SHP77 treated with DMSO at 0.1 percent for 48 hours (cell line): ENCODE data around the gene CHAC1.
"Not testable (repeated sequence)": the region's sequence is repeated elsewhere in the genome, so short reads cannot be mapped to it uniquely, and the experiment has no call there.

ENCODE experiments used
- DNase-seq: peaks from one replicate; lab custom pipeline; 2025; lab: John Stamatoyannopoulos, UW

The CHAC1 gene

DNA sequence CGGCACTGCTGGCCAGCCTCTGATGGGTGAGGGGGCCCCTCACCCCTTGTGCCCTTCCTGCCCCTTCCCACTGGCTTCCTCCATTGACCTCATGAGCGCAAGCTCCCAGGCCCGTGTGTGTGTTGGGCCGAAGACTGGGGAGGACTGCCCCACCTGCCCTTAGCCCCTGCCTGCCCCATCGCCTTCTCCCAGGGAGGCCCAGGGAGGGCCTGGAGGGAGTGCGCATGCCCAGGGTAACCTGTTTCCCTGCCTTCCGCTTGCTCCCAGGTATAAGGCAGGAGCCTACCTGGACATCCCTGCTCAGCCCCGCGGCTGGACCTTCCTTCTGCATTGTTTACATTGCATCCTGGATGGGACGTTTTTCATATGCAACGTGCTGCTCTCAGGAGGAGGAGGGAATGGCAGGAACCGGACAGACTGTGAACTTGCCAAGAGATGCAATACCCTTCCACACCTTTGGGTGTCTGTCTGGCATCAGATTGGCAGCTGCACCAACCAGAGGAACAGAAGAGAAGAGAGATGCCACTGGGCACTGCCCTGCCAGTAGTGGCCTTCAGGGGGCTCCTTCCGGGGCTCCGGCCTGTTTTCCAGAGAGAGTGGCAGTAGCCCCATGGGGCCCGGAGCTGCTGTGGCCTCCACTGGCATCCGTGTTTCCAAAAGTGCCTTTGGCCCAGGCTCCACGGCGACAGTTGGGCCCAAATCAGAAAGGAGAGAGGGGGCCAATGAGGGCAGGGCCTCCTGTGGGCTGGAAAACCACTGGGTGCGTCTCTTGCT is 15.3 kb upstream of the CHAC1 start:
- DNase-seq = no peak

DNA sequence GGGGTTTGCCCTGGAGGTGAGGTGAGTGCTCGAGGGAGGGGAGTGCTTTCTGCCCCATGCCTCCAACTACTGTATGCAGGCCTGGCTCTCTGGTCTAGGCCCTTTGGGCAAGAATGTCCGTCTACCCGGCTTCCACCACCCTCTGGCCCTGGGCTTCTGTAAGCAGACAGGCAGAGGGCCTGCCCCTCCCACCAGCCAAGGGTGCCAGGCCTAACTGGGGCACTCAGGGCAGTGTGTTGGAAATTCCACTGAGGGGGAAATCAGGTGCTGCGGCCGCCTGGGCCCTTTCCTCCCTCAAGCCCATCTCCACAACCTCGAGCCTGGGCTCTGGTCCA is 14.8 kb upstream of the CHAC1 start:
- no peak for DNase-seq

DNA sequence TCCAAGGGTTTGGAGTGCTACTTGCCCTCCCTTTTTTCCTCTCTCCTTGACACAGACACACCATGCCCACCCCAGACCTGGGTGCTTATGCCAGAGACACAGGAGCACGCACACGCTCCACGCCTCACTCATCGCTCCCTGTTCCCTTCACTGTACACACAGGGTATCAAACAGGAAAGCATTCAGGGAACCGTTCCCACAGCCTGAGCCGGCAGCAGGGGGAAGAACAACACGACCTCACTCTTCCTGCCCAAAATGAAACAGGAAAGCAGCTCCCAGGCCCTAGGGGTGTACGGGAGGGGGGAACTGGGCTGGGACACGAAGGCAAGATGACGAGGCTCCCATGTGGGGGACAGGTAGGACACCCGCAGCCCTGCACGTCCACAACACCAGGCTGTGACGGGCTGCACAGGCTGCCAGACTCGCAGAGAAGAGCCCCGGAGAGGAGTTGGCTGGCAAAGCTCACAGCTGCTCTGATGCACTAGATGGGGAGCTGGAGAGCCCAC is 12.9 kb upstream of the CHAC1 start:
- DNase-seq = no peak

DNA sequence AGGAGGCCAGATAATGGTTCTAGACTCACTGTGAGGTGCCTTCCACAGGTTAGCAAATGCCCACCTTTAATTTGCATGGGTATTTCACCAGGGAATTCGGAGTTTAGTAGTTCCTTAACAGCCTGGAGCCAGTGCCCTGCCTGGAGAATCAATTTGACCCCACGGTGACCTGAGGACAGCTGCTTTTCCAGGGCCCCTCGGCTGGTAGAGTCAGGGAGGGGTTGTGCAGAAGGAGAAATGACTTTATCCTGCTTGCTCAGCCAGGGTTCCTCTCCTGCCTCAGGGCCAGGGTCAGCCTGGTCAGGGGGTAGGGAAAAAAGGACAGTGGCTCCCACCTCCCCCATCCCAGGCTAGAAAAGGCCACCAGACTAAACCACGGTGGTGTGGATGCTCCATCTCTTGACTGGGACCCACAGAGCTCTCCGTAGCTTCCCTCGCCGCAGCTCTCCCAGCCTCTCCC is 12.2 kb upstream of the CHAC1 start:
- DNase-seq = no peak

DNA sequence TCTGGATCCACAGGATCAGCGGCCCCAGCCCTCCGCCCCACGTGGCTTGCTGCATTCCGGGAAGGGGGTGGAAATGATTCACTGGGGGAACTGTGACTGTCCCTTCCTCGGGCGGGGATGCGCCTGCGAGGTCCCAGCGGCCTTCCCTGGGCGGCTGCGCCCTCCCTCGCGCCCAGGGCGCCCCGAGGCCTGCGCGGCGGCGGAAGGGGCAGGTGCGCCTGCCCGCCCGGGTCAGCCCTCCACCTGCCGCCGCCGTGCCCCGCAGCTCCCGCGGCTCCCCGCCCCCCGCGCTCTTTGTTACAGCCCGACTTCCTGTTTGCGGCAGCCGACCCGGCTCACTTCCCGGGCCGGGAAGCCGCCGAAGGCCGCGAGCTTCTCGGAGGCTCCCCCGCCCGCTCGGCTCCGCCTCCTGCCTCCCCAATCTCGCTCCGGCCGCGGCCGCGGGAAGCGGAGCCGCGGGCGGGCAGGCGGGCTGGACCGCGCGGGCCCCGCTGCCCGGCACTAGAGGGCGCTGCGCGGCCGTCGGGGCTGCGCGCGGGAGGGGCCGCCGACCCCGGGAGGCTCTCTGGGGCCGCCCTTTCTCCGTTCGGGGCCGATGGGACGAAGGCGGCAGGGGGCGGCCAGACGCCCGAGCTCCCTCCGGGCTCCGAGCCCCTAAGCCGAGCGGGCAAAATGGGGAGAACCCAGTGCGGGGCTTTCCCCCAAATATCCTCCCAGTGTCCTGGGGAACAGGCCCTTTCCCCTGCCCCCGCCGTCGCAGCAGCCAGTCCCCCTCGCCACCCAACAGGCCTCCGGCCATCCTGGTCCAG is 11.5 kb upstream of the CHAC1 start:
- peak; percentile 58 for DNase-seq

DNA sequence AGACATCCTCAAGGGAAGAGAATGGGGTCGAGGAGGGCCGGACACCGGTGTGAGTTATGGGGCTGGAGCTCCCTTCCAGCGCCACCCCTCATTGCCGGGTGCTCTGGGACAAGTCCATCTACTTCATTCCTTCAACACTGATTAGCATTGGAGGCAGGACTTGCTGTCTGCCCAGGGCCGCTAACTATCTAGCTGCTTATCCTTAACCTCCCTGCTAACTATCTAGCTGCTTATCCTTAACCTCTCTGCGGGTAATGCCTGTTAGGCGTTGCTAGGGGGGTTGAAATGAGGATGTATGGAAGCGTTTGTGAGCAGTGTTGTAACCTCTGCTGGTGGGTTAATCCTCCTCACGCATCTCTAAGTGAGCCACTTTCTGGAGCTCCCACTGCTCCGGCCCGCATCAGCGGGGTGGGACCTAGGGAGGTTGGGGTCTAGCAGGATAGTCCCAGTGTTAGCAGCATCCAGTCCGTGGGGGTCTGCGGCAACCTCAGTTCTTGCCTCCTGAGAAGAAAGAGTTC is 10.9 kb upstream of the CHAC1 start:
- no peak for DNase-seq

DNA sequence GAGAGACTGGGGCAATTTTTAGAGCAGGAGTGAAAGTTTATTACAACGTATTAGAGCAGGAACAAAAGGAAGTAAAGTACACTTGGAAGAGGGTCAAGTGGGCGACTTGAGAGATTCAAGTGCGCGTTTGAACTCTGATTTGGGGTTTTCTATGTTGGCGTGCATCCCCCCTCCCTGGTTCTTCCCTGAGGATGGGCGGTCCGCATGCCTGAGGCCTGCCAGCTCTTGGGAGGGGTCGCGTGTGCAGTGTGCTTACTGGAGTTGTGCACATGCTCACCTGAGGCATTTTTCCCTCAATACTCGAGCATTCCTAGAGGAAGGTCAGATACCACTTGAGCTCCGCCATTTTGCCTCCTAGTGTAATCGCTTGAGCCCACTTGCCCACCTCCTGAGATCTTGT is 10.4 kb upstream of the CHAC1 start:
- no peak for DNase-seq

DNA sequence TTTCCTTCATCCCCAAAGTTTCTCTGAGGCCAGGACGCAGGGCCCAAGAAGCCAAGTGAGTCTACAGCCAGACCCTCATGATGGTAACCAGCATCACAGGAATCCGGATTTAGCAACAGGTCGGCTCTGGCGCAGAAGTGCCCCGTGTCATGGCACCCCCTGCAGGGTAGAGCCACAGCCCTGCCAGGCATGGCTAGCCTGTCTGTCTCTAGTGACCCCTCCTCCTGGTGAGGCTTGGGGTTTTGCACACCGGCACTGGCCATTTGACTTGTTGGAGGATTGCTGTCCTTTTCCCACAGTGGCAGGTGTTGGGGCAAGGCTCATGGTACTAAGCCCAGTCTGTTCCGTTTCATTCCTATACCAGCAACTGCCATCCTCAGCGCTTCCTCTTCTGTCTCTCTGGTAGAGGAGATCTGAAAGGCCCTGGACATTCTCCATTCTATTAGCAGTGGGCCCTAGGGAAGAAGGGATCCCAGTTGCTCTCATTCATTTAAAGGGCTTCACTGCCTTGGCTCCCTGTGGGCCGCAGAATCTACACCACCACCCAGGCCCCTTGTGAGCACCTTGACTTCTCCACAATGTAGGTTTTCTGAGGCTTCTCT is 9.4 kb upstream of the CHAC1 start:
- DNase-seq = no peak

DNA sequence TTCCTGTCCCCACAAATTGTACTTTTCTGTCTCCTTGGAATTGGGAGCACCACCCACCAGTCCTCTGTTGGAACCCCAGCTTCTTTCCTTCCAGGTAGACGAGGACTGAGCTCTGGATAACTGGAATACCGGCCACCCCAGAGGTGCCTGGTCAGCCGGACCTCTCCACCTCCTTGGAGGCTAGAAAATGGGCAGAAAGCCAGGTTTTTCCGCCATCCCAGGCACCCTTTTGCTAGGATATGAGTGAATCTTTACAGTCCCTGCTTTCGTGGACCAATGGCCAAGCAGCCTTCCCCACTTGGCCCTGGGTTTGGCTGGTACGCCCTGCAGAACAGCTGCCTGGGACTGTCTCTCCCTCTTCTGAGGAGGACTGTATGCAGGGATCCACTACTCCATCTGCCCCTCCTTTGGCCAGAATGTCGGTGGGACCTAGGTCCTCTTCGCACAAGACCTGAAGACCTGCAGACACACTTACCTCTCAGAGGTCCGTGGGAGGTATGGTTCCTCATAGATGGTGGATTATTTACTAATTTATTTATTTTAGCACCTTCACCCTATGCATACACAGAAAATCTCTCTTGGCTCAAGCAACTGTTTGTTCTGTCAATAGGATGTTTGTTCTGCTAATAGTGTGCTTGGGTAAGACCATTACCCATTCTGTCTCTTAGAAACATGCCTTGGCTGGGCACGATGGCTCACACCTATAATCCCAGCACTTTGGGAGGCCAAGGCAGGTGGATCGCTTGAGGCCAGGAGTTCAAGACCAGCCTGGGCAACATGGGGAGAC is 8.6 kb upstream of the CHAC1 start:
- DNase-seq = no peak

DNA sequence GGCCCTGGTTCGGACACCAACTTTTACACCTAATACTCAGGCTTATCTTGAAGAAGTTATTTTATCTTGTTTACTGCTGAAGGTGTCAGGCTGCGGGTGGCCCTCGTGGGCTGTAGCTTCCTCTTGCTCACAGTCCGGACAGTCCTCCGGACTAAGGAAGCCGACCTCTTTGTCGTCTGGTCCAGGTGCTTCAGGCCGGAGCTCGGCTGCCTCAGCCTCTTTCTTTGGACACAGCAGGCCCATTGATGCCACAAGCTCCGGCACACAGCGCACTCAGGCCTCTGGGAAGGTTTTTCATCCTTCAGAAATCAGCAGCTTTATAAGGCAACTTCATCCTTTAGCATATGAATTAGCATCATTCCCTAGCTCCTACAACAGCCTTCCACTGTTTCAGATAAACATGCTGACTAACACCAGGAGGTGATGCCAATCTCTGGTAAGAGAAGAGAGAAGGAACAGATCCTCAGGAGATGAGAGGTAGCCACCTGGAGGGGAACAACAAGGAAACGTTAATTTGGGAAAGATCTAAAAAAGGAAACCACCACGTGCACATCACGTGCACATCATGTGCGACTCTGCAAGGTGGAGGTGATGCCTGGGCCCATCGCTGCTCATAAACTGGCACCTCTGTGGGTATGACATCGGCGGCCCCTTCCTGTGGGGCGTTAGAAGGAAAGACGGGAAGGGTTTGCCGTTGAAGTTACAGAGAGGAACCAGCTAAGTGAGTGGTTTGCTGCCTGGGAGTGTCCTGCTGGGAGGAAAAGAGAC is 4.4 kb upstream of the CHAC1 start:
- DNase-seq = no peak

DNA sequence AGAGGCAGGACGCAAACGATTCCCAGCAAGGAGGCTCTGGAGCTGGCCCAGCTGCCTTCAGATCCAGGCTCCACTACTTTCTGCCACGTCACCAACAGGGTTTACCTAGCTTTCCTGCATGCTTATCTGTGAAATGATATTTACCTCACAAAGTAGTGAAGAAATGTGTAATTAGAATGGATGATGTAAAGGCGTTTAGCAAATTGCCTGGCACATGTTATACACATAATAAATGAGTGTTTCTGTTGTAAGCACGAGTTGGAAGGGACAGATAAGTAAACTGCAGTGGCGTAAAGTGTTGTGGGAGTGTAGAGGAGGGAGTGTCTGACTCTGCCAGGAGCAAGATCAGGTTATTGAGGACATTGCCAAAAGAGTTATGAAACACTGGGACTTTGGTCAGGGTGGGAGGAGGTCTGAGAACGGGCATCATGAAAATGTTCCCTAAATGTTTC is 3.5 kb upstream of the CHAC1 start:
- no peak for DNase-seq

DNA sequence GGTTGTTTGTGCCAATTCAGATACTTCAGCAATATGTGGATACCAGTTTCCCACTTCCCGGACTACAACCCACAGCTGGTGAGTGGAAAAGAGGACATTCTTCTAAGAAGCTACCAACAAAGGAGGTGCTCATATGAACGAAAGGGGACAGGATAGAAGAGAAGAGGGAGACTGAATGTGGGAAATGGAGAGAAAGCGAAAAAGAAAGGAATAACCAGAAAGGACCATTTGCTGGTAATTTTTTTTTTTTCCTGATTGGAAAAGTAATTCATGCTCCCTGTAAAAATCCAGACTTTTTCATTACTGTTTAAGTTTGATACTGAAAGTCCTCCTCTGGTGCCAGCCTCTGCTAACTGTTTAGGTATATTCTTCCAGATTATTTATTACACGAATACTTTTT is 1.5 kb upstream of the CHAC1 start:
- DNase-seq = no peak

DNA sequence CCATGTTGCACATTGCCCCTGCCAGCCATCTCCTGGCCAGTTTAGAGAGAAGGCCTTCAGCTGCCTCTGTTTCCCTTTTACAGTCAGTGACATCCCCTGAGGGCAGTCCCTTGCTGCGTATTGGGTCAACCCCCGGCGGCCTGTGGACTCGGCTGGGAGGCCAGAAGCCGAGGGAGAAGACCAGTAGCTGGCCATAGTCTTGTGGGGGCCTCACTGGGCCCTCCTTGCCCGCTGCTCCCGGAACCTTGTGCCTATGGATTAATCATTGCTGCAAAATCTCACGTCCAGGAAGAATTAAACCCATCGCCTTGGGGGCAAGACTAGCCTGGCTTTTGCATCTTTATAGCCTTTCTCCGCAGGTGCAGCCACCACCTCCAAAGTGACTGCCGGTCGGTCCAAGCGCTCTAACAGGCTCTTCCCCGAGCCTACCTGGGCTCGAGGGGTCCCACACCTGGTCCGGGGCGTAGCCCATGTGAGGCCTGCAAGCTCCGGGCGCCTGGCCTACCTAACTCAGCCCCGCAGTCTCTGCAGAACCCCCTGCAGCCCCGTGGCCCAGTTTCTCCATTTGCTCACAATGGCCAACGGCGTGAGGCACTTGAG is 870 bp upstream of the CHAC1 start:
- no peak for DNase-seq

DNA sequence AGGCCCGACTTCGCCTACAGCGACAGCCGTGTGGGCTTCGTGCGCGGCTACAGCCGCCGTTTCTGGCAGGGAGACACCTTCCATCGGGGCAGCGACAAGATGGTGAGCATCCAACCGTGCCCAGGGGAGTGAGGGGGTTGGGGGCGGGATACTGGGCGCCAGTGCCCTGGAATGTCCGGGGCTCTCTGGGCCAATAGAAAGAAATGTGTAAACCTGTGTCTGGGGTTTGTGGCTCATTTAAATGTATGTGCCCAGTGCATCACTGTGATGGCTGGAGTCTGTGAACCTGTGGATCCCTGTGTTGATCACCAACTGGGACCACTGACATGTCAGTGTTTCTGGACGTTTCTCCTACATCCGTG is 423 bp downstream of the CHAC1 start:
- no peak for DNase-seq

DNA sequence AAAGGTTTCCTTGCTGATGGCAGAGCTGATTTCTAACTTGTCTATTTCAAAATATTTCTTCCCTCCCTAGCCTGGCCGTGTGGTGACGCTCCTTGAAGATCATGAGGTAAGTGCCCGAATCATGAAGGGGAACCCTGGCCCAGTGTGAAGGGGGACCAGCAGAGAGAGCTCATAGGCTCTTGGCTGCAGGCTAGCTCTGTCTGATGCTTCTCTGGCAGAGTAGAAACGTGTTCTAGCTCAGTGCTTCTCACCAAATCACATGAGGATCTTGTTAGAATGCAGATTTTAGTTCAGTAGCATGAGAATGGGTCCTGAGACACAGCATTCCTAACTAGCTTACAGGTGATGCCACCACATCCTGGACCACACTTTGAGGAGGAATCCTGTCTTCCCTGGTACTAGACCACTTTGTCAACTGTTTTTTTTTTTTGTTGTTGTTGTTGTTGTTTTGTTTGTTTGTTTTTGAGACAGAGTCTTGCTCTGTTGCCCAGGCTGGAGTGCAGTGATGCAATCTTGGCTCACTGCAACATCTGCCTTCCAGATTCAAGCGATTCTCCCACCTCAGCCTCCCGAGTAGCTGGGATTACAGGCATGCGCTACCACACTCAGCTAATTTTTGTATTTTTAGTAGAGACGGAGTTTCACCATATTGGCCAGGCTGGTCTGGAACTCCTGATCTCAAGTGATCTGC is 1.0 kb downstream of the CHAC1 start:
- DNase-seq = not testable (repeated sequence)

DNA sequence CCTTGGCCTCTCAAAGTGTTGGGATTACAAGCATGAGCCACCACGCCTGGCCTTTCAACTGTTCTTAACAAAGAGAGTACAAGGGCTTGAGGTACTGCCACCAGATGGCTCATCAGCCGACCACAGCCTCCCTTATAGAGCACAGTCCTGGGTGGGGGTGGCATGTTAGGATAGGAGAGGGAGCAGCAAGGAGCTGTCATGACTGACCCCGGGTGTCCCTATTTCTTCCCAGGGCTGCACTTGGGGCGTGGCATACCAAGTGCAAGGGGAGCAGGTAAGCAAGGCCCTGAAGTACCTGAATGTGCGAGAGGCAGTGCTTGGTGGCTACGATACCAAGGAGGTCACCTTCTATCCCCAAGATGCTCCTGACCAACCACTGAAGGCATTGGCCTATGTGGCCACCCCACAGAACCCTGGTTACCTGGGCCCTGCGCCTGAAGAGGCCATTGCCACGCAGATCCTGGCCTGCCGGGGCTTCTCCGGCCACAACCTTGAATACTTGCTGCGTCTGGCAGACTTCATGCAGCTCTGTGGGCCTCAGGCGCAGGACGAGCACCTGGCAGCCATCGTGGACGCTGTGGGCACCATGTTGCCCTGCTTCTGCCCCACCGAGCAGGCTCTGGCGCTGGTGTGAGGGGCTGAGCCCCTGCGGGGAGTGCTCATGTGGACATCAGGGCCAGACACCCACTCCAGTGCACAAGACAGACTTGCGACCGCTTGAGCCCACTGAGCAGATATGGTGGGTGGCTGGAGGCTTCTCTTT is 2.1 kb downstream of the CHAC1 start:
- no peak for DNase-seq

DNA sequence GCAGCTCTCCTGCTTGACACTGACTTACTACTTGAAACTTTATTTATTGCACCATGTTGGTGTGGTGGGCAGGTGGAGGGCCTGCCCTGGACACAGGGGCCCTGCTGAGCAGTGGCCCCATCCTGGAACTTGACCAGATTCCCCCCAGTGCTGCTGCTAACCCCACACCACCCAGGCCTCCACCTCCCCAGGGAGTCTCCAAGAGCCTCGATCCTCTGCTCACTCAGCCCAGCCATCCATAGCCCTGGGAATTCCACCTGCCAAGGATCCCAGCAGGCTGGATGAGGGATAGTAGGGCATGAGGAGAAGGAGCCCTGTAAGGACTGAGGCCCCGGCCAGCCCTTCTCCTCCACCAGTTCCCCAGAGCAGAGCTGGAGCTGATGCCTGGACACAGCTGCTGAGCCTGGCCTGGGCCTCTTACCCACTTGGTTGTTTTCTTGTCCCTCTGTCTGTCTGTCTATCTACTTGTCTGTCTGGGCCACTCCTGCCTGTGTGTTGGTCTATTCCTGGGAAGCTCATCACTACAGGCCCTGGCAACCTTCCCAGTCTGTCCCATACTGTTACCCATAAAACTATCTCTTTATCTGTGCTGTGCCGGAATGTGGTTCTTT is 2.8 kb downstream of the CHAC1 start:
- peak; percentile 9 for DNase-seq

DNA sequence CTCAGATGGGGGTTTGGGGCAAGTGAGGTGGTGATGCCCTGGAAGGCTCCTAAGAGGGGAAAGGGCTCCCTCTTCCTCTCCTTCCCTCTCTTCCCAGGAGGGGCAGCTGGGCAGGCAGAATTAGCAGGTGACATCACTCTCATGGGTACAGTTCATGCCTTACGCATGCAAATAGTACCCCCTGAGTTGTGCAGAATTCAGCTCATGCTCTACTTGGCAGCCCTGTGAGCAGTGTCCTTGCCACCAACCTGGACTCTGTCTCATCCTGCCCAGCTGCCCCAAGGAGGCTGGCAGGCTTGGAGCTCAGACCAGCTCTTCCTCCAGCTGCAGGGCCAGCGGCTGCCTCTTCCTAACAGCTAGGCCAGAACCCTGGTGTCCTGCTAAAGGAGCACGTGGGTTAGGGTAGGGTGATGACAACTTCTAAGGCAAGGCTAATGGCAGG is 3.3 kb downstream of the CHAC1 start:
- DNase-seq = no peak

DNA sequence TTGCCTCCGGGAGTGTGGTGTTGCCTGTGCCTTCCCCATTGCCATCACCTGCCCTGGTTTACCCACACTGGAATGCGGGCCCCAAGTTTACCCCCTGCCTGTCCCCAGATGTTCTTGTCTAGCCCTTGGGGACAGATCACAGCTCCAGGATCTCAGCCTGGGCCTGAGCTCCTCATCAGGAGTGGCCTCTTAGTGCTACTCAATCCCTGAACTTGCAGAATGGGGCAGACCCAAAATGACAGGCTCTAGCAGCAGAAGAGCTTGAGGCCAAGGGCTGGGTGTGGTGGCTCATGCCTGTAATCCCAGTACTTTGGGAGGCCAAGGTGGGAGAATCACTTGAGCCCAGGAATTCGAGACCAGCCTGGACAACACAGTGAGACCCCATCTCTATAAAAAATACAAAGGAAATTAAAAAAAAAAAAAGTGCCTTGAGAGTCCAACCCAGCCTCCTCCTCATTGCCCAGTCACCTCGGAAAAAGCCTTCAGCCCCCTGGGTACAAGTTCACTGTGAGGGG is 3.8 kb downstream of the CHAC1 start:
- DNase-seq = no peak
